A673 (cell line): ENCODE results near the gene INPP5A. TPM values are rescaled to one million over a fixed set of nuclear protein-coding genes. Genes with fewer than 3 reads are reported as not detected.

ENCODE experiments used
- BruUV-seq: library from RNA; stranded (reverse); fragments of 400-500 nt; replicated peaks from 2 replicates; lab custom pipeline; 2021; lab: Mats Ljungman, UMichigan
- CTCF ChIA-PET: fragments of 300-600 bp; sonication (Branson Sonifier 250); formaldehyde crosslinking; loops from one replicate; lab custom pipeline; 2022; ENCODE audit warnings: antibody characterized with exemption; lab: Charles Lee
- POLR2A ChIA-PET: fragments of 300-600 bp; sonication (Branson Sonifier 250); formaldehyde crosslinking; loops from one replicate; lab custom pipeline; 2022; ENCODE audit warnings: antibody characterized with exemption; ENCODE audit not compliant: low non-redundant PET; lab: Charles Lee
- DNase-seq: peaks from one replicate; pipeline ENCODE4 v3.0.0-alpha.2; 2015; ENCODE audit warnings: low spot score
- H3K27ac ChIP-seq: fragments of 200-600 bp; sonication (generic); 2 replicates; pipeline ENCODE4 v1.5.1; 2016; ENCODE audit warnings: mixed run types, low read depth, mild to moderate bottlenecking, mixed read lengths, antibody characterized with exemption, low read length; ENCODE audit not compliant: poor library complexity, severe bottlenecking
- H3K27me3 ChIP-seq: fragments of 200-600 bp; sonication (generic); replicated peaks from 2 replicates; pipeline ENCODE4 v1.6.1; 2017; ENCODE audit warnings: mixed run types, low read depth, mild to moderate bottlenecking, mixed read lengths, antibody characterized with exemption, low read length; ENCODE audit not compliant: insufficient read depth, poor library complexity
- H3K36me3 ChIP-seq: fragments of 200-600 bp; sonication (generic); 2 replicates; pipeline ENCODE4 v1.6.1; 2016; ENCODE audit warnings: mixed run types, mild to moderate bottlenecking, mixed read lengths, antibody characterized with exemption, low read length; ENCODE audit not compliant: insufficient read depth, poor library complexity, severe bottlenecking
- H3K4me1 ChIP-seq: fragments of 200-600 bp; sonication (generic); 2 replicates; pipeline ENCODE4 v1.6.1; 2017; ENCODE audit warnings: mixed run types, mild to moderate bottlenecking, mixed read lengths, antibody characterized with exemption, low read length; ENCODE audit not compliant: insufficient read depth, poor library complexity, severe bottlenecking
- H3K4me3 ChIP-seq: fragments of 200-600 bp; sonication (generic); 2 replicates; pipeline ENCODE4 v1.5.1; 2016; ENCODE audit warnings: low read depth, mixed run types, mild to moderate bottlenecking, mixed read lengths, low read length; ENCODE audit not compliant: poor library complexity, severe bottlenecking
- H3K9me3 ChIP-seq: fragments of 200-600 bp; sonication (generic); 2 replicates; pipeline ENCODE4 v1.6.1; 2016; ENCODE audit warnings: mixed run types, low read depth, mild to moderate bottlenecking, mixed read lengths, antibody characterized with exemption, low read length; ENCODE audit not compliant: poor library complexity, severe bottlenecking
- EZH2 ChIP-seq: fragments of 200-600 bp; sonication (generic); IDR thresholded peaks from 2 replicates; pipeline ENCODE4 v1.6.1; 2017; ENCODE audit warnings: borderline replicate concordance, low read depth, mild to moderate bottlenecking, mixed read lengths, antibody characterized with exemption, low read length; ENCODE audit not compliant: poor library complexity, severe bottlenecking
- intact Hi-C: fragments of 100-400 bp; cut with micrococcal nuclease; formaldehyde crosslinking; loops from one replicate; pipeline ENCODE4 v1.10.0; 2022; ENCODE audit not compliant: unreplicated experiment
- total RNA-seq: library from RNA; stranded (reverse); gene quantifications from 2 replicates; pipeline ENCODE4 v1.2.3, GENCODE V29; 2021
- TF ChIP-seq, protein P1 (sequence below): fragments of 300-800, 200-600 bp; sonication (generic); conservative IDR thresholded peaks from 2 replicates; pipeline ENCODE4 v1.5.1; 2017; ENCODE audit warnings: low read depth, mild to moderate bottlenecking, antibody characterized with exemption, low read length, moderate library complexity, mixed read lengths

The INPP5A gene
- total RNA-seq, 1 experiment from 2014 or later: 21.8 TPM

DNA sequence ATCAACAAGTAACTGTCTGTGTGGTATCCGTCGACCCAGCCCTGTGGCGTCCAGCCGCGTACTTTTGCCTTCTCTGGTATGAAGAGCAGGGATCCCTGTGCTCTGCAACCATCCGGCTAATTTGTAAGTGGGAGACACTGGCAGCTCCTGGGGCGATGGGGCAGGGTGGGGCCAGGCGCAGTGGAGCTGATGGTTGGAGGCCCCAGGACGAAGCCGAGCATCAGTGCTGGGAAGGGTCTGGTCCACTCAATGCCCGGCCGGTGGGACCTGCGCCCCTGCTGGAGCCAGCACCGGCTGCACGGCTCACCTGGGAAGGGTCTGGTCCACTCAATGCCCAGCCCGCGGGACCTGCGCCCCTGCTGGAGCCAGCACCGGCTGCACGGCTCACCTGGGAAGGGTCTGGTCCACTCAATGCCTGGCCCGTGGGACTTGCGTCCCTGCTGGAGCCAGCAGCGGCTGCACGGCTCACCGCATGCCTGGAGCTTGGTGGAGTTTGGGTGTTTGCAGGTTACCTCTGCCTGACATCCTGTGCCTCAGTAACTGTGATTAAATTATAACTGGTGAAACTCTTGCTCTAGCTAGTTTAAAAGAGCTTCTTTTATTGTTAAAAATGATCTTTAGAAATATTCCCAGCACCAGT is 152.3 kb downstream of the INPP5A start:
- POLR2A ChIA-PET: no interaction called here
- Histone ChIP-seq H3K27ac (no peak overlapping the region), H3K27me3 (peaks cover 16% of the 10 kb centered on the region), H3K9me3 (peaks cover under 1% of the 10 kb centered on the region), H3K36me3 (no peaks in the 10 kb centered on the region), H3K4me3 (no peak overlapping the region), H3K4me1 (no peaks in the 10 kb centered on the region)
- DNase-seq: no peak
- CTCF ChIA-PET: no interaction called here
- BruUV-seq: no TSS peak
- TF ChIP-seq, protein P1, sequence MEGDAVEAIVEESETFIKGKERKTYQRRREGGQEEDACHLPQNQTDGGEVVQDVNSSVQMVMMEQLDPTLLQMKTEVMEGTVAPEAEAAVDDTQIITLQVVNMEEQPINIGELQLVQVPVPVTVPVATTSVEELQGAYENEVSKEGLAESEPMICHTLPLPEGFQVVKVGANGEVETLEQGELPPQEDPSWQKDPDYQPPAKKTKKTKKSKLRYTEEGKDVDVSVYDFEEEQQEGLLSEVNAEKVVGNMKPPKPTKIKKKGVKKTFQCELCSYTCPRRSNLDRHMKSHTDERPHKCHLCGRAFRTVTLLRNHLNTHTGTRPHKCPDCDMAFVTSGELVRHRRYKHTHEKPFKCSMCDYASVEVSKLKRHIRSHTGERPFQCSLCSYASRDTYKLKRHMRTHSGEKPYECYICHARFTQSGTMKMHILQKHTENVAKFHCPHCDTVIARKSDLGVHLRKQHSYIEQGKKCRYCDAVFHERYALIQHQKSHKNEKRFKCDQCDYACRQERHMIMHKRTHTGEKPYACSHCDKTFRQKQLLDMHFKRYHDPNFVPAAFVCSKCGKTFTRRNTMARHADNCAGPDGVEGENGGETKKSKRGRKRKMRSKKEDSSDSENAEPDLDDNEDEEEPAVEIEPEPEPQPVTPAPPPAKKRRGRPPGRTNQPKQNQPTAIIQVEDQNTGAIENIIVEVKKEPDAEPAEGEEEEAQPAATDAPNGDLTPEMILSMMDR: no peak
- intact Hi-C loops: no loop called here

DNA sequence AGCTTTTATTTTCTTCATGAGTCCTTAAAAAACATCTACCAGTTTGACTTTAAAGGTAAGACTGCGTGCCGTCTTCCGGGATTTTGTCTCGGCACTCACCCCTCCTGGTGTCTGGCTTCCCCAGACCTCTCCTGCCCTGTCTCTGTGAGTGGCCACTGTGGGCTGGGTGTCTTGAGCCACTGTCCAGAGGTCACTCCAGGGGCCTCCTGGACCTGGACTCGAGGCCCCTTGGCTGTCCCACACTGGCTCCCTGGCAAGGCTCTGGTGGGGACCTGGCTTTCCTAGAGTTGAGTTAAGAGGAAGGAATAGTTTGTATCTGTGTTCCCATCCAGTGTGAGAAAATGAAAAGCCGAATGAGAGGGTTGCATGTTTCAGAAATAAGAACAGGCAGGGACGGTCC is 152.8 kb downstream of the INPP5A start:
- CTCF ChIA-PET: no interaction called here
- H3K27ac ChIP-seq: no peak overlapping the region
- DNase-seq: no peak
- H3K9me3 ChIP-seq: peaks cover 5% of the 10 kb centered on the region
- H3K4me3 ChIP-seq: no peak overlapping the region
- intact Hi-C loops: no loop called here
- no peaks in the 10 kb centered on the region for H3K36me3 ChIP-seq
- POLR2A ChIA-PET: no interaction called here
- peaks cover 19% of the 10 kb centered on the region for H3K27me3 ChIP-seq
- BruUV-seq: no TSS peak
- H3K4me1 ChIP-seq: no peaks in the 10 kb centered on the region
- TF ChIP-seq, protein P1: no peak
- no peak for TF ChIP-seq EZH2

DNA sequence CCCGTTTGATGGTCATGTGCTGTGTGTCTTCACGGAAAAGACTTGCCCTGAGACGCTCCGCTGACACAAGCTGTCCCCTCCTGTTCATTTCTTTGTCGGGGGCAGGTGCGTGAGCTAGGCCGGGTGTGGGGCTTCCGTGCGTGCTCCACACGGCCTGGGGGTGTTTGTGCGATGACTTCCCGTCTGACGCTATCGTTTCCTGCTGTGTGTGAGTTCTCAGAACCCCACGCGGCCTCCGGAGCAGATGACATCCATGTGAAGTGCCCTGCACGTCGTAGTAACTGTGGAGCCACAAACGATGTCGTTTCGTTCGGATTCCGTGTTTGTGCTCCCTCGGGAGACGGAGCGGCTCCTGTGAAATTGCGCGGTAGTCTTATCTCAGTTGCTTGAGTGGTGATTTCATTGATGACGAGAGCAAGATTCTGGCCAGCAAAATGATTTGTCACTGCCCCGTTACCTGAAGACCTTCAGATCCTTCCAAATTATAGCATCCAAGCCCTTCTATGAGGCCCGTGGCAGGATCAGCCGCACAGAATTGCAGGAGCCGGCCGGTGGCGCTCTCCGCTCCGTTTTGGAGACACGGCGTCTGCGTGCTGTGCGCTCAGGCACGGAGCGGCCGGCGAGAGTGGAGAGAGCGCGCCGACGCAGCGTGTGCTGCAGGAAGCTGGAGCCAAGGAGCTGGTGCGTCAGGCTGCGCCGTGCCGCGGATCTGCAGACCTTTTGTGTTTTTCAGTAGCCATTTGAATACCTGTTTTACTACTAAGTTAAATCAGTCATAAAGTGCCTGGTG is 153.4 kb downstream of the INPP5A start:
- H3K4me3 ChIP-seq: no peak overlapping the region
- CTCF ChIA-PET: no interaction called here
- TF ChIP-seq, protein P1: no peak
- no peak for TF ChIP-seq EZH2
- H3K4me1 ChIP-seq: no peaks in the 10 kb centered on the region
- no peak for DNase-seq
- H3K27ac ChIP-seq: no peak overlapping the region
- H3K27me3 ChIP-seq: peaks cover 19% of the 10 kb centered on the region
- H3K9me3 ChIP-seq: peaks cover 5% of the 10 kb centered on the region
- no TSS peak for BruUV-seq
- intact Hi-C loops: no loop called here
- H3K36me3 ChIP-seq: no peaks in the 10 kb centered on the region
- POLR2A ChIA-PET: no interaction called here
